C4-2B (cell line): ENCODE results near the gene LARGE1.

Experiments used
- CTCF ChIP-seq: fragments of 450-650 bp; conservative IDR thresholded peaks from 2 replicates; pipeline ENCODE4 v1.5.1; 2017; ENCODE audit warnings: mild to moderate bottlenecking
- ZFX ChIP-seq: fragments of 450-650 bp; IDR thresholded peaks from 2 replicates; pipeline ENCODE4 v1.6.1; 2017

GRCh38 chr22:33921525-33922348 is 1.5 kb upstream of the LARGE1 start:
- no peak for TF ChIP-seq CTCF
- TF ChIP-seq ZFX = no peak
